Psoas muscle (tissue), 8 donors: ENCODE results near the gene TAS1R3. TPM values are rescaled to one million over a fixed set of nuclear protein-coding genes. Genes with fewer than 3 reads are reported as not detected.

Experiments
- ATAC-seq, 4 donors: fragments of 200-7000 bp; cut with Tn5 transposase; one replicate each; pipeline ENCODE4 v1.9.1; 2020; ENCODE audit warnings: moderate library complexity in 3 of 4, mild to moderate bottlenecking in 2 of 4
- DNase-seq, 2 donors: peaks; one replicate each; pipeline ENCODE4 v3.0.0-alpha.2; 2020
- H3K27ac ChIP-seq: fragments of 200-600 bp; one replicate; pipeline ENCODE4 v1.8.0; 2022
- H3K27me3 ChIP-seq, 3 donors: fragments of 200-600 bp in 1 of 3; one replicate each; pipeline versions ENCODE4 v1.6.1 to v1.8.0; 2013 to 2022; ENCODE audit warnings: low read length in 2 of 3, mild to moderate bottlenecking in 2 of 3, moderate library complexity in 1 of 3; ENCODE audit not compliant: insufficient read depth in 3 of 3
- H3K36me3 ChIP-seq, 2 donors: fragments of 200-600 bp in 1 of 2; one replicate each; pipeline versions ENCODE4 v1.6.1 to v1.8.0; 2013 to 2022; ENCODE audit warnings: low read depth in 1 of 2, mild to moderate bottlenecking in 1 of 2, moderate library complexity in 1 of 2; ENCODE audit not compliant: insufficient read depth in 1 of 2
- H3K4me1 ChIP-seq: fragments of 200-600 bp; one replicate; pipeline ENCODE4 v1.8.0; 2022
- H3K4me3 ChIP-seq: fragments of 200-600 bp; one replicate; pipeline ENCODE4 v1.8.0; 2022; ENCODE audit warnings: mild to moderate bottlenecking
- H3K9me3 ChIP-seq: fragments of 200-600 bp; one replicate; pipeline ENCODE4 v1.8.0; 2022
- CTCF ChIP-seq: fragments of 200-600 bp; IDR thresholded peaks from one replicate; pipeline ENCODE4 v1.8.0; 2022; ENCODE audit warnings: antibody characterized with exemption
- WGBS, 3 donors: extraction: QIAGEN DNeasy Blood & Tissue Kit; methylation state at CpG; one replicate each; pipeline versions ENCODE4 v1.1.6 to v1.1.7; 2013; 5-methylcytosine and 5-hydroxymethylcytosine counted together
- intact Hi-C, 2 donors: fragments of 100-400 bp; cut with DNase I; formaldehyde crosslinking; loops; one replicate each; pipeline versions ENCODE4 v1.11.0 to v1.14.2; 2022
- polyA plus RNA-seq, 3 donors: library from polyadenylated mRNA; stranded (reverse); fragments of 200-250 nt; gene quantifications; one replicate each; pipeline ENCODE4 v1.2.3, GENCODE V29; 2013
- total RNA-seq, 4 donors: library from RNA; stranded (reverse); fragmentation: NEBNext Ultra II Directional in 2 of 4; extraction: Animal tissue kit (Norgen Biotek cat#: 25700) in 2 of 4; gene quantifications; one replicate each; pipeline versions ENCODE4 v1.2.1 to v1.2.4, GENCODE V29; 2021 to 2023
- donor health status: healthy with polysubstance abuse.
- donor health status: DM: no; HTN: no; CAD: no; lungs with moderate emphysema.
- donor health status: Bipolar disorder and iron deficiency.
- donor health status: healthy.
- donor health status: DM: yes; HTN: yes; CAD: no.
- donor health status: DM: no; HTN: no; CAD: no.
- donor health status: DM: no; HTN: no; CAD: no.
- donor health status: DM: yes; HTN: yes; CAD: no.

Gene TAS1R3
- total and polyA plus RNA-seq, 7 donors: 0.06 to 0.25 (median 0.09) TPM; not detected in 1

GRCh38 chr1:1306661-1307260 lies 24.3 kb upstream of the TAS1R3 start:
- 23 to 35% (median 25%) methylated on average over 27 of the region's 27 CpGs for WGBS, 3 donors
- ATAC-seq (no peak), DNase-seq (no peak)

GRCh38 chr1:1307261-1307922 lies 23.7 kb upstream of the TAS1R3 start:
- intact Hi-C loops: loop anchor here in 1 of 2 donors (5.0 kb wide), 1 partner anchor 40 kb away; the partner anchor contains the start of gene DVL1
- no peak for TF ChIP-seq CTCF
- ATAC-seq: no peak

More at GRCh38 chr1:1306661-1307260, 24.3 kb upstream of the TAS1R3 start:
- Histone ChIP-seq H3K4me1 (peaks cover 45% of the 10 kb centered on the region), H3K4me3 (peak overlapping the region; percentile 93), H3K27me3 (no peaks in the 10 kb centered on the region), H3K27ac (peak overlapping the region; percentile 97), H3K36me3 (peaks cover 0 to 19% of the 10 kb centered on the region in 2 donors), H3K9me3 (no peaks in the 10 kb centered on the region)
- TF ChIP-seq CTCF: no peak
- intact Hi-C loops: loop anchor here in 1 of 2 donors (5.0 kb wide), 1 partner anchor 41 kb away; the partner anchor contains the start of gene DVL1

GRCh38 chr1:1307923-1308755 lies 22.9 kb upstream of the TAS1R3 start, which contains the start of the genes ACAP3 and PUSL1:
Gene ACAP3 (minus strand): TSS chr1:1307930. CDS start chr1:1307815, 115 bp downstream.
Gene PUSL1 (plus strand): TSS chr1:1308597. CDS start chr1:1308644, 47 bp downstream.
- H3K9me3 ChIP-seq: no peaks in the 10 kb centered on the region
- intact Hi-C loops: loop anchor here in 1 of 2 donors (5.0 kb wide), 1 partner anchor 39 kb away; the partner anchor contains the start of gene DVL1
- peak within 1 kb of the TSS; percentile 93 for H3K4me3 ChIP-seq
- H3K27ac ChIP-seq: peak within 1 kb of the TSS; percentile 97
- WGBS, 3 donors: 0 to 1% (median 1%) methylated on average over 68 to 124 of the region's 131 CpGs
- DNase-seq (peak; percentile 95 to 96), ATAC-seq (peak; percentile 82 to 83 (median 82))
- no peak for TF ChIP-seq CTCF
- H3K36me3 ChIP-seq: peaks cover 0 to 33% of the 10 kb centered on the region in 2 donors
- no peaks in the 10 kb centered on the region for H3K27me3 ChIP-seq
- peaks cover 45% of the 10 kb centered on the region for H3K4me1 ChIP-seq

More at GRCh38 chr1:1307261-1307922, 23.7 kb upstream of the TAS1R3 start:
- H3K4me3 ChIP-seq: peak overlapping the region; percentile 93
- H3K27ac ChIP-seq: peak overlapping the region; percentile 97
- H3K9me3 ChIP-seq: no peaks in the 10 kb centered on the region
- peaks cover 45% of the 10 kb centered on the region for H3K4me1 ChIP-seq
- WGBS, 3 donors: 1% methylated on average over 56 to 83 of the region's 83 CpGs
- DNase-seq: peak; percentile 65 to 77
- no peaks in the 10 kb centered on the region for H3K27me3 ChIP-seq
- H3K36me3 ChIP-seq: peaks cover 0 to 26% of the 10 kb centered on the region in 2 donors

- Histone ChIP-seq H3K27me3 (no peaks in the 10 kb centered on the region), H3K4me1 (peaks cover 44% of the 10 kb centered on the region), H3K4me3 (peak overlapping the region; percentile 93), H3K36me3 (peaks cover 3 to 40% of the 10 kb centered on the region in 2 donors), H3K27ac (peak overlapping the region; percentile 97), H3K9me3 (no peaks in the 10 kb centered on the region)
- DNase-seq (no peak), ATAC-seq (peak in 3 of 4 donors; percentile 3 to 6 (median 3))
- no peak for TF ChIP-seq CTCF
- 1% methylated on average over 39 to 66 of the region's 66 CpGs for WGBS, 3 donors
- intact Hi-C loops: loop anchor here in 1 of 2 donors (5.0 kb wide), 1 partner anchor 38 kb away; the partner anchor contains the start of gene DVL1
Measured at GRCh38 chr1:1308756-1309250, 22.3 kb upstream of the TAS1R3 start.
